ENCODE data around the gene EEF1A2. TPM values are rescaled to one million over a fixed set of nuclear protein-coding genes. Genes with fewer than 3 reads are reported as not detected.

The EEF1A2 gene
- total RNA-seq, 1 donor from 2014 or later, result 5.2 TPM

- no peak for DNase-seq (ENCODE audit: low read depth in 2 of 2)
These were observed 1.4 kb upstream of the EEF1A2 start for GRCh38 chr20:63500151-63500901.

- no peak for DNase-seq (ENCODE audit: low read depth in 2 of 2)
These were observed 571 bp upstream of the EEF1A2 start for GRCh38 chr20:63499338-63499969.

- DNase-seq (ENCODE audit: low read depth in 2 of 2), result peak; percentile 24 to 61
These were observed 642 bp downstream of the EEF1A2 start for GRCh38 chr20:63497946-63498935.

- DNase-seq (ENCODE audit: low read depth in 2 of 2), result no peak
These were observed 1.5 kb downstream of the EEF1A2 start for GRCh38 chr20:63497138-63497945.

- DNase-seq (ENCODE audit: low read depth in 2 of 2), result no peak
These were observed 2.2 kb downstream of the EEF1A2 start for GRCh38 chr20:63496596-63497120.

GRCh38 chr20:63495741-63496595 is 2.9 kb downstream of the EEF1A2 start:
- peak; percentile 48 to 67 for DNase-seq (ENCODE audit: low read depth in 2 of 2)

GRCh38 chr20:63495167-63495720 is 3.6 kb downstream of the EEF1A2 start:
- no peak for DNase-seq (ENCODE audit: low read depth in 2 of 2)

GRCh38 chr20:63494420-63495166 is 4.3 kb downstream of the EEF1A2 start:
- no peak for DNase-seq (ENCODE audit: low read depth in 2 of 2)

GRCh38 chr20:63494084-63494419 is 4.8 kb downstream of the EEF1A2 start:
- DNase-seq (ENCODE audit: low read depth in 2 of 2), result no peak

- no peak for DNase-seq (ENCODE audit: low read depth in 2 of 2)
These were observed 5.3 kb downstream of the EEF1A2 start for GRCh38 chr20:63493563-63494020.

- DNase-seq (ENCODE audit: low read depth in 2 of 2), result no peak
These were observed 5.9 kb downstream of the EEF1A2 start for GRCh38 chr20:63492982-63493381.

GRCh38 chr20:63492518-63492917 is 6.4 kb downstream of the EEF1A2 start:
- no peak for DNase-seq (ENCODE audit: low read depth in 2 of 2)

GRCh38 chr20:63491635-63492230 is 7.2 kb downstream of the EEF1A2 start:
- no peak for DNase-seq (ENCODE audit: low read depth in 2 of 2)

- DNase-seq (ENCODE audit: low read depth in 2 of 2), result no peak
These were observed 7.8 kb downstream of the EEF1A2 start for GRCh38 chr20:63491078-63491477.

GRCh38 chr20:63490416-63490815 is 8.5 kb downstream of the EEF1A2 start:
- no peak for DNase-seq (ENCODE audit: low read depth in 2 of 2)

- DNase-seq (ENCODE audit: low read depth in 2 of 2), result no peak
These were observed 10.3 kb downstream of the EEF1A2 start for GRCh38 chr20:63488315-63489251.

- DNase-seq (ENCODE audit: low read depth in 2 of 2), result no peak
These were observed 11.1 kb downstream of the EEF1A2 start for GRCh38 chr20:63487781-63488241.
